ENCODE data around the gene NAV2.

NAV2 gene

GRCh38 chr11:19978668-19979518 lies 266.3 kb downstream of the NAV2 start:
- no peak overlapping the region for H3K9ac ChIP-seq (ENCODE audit: low read depth, low read length)

GRCh38 chr11:19979519-19979845 lies 266.8 kb downstream of the NAV2 start:
- H3K27me3 ChIP-seq (ENCODE audit: control insufficient read depth, insufficient read depth, low read length) = no peaks in the 10 kb centered on the region
- H3K9ac ChIP-seq (ENCODE audit: low read depth, low read length) = no peak overlapping the region
- peaks cover 52% of the 10 kb centered on the region for H3K36me3 ChIP-seq (ENCODE audit: insufficient read depth, low read length)
- H3K4me1 ChIP-seq (ENCODE audit: control insufficient read depth, insufficient read depth, low read length) = peaks cover 45% of the 10 kb centered on the region
- H3K4me3 ChIP-seq (ENCODE audit: low read length) = no peak overlapping the region
- H3K4me2 ChIP-seq (ENCODE audit: low read length) = peak overlapping the region; percentile 1
- H3K9me3 ChIP-seq (replicated peaks; ENCODE audit: low read length) = no peaks in the 10 kb centered on the region

More at GRCh38 chr11:19978668-19979518, 266.3 kb downstream of the NAV2 start:
- peaks cover 45% of the 10 kb centered on the region for H3K4me1 ChIP-seq (ENCODE audit: control insufficient read depth, insufficient read depth, low read length)
- peaks cover 52% of the 10 kb centered on the region for H3K36me3 ChIP-seq (ENCODE audit: insufficient read depth, low read length)
- H3K4me3 ChIP-seq (ENCODE audit: low read length) = no peak overlapping the region
- peak overlapping the region; percentile 1 for H3K4me2 ChIP-seq (ENCODE audit: low read length)
- no peaks in the 10 kb centered on the region for H3K9me3 ChIP-seq (replicated peaks; ENCODE audit: low read length)
- H3K27me3 ChIP-seq (ENCODE audit: control insufficient read depth, insufficient read depth, low read length) = no peaks in the 10 kb centered on the region

GRCh38 chr11:19980388-19980787 lies 267.8 kb downstream of the NAV2 start:
- Histone ChIP-seq H3K9me3 (replicated peaks; ENCODE audit: low read length) (no peaks in the 10 kb centered on the region), H3K9ac (ENCODE audit: low read depth, low read length) (no peak overlapping the region), H3K4me2 (ENCODE audit: low read length) (no peak overlapping the region), H3K4me3 (ENCODE audit: low read length) (no peak overlapping the region), H3K36me3 (ENCODE audit: insufficient read depth, low read length) (peaks cover 60% of the 10 kb centered on the region), H3K27me3 (ENCODE audit: control insufficient read depth, insufficient read depth, low read length) (no peaks in the 10 kb centered on the region), H3K4me1 (ENCODE audit: control insufficient read depth, insufficient read depth, low read length) (peaks cover 45% of the 10 kb centered on the region)

GRCh38 chr11:19980957-19981669 lies 268.5 kb downstream of the NAV2 start:
- peaks cover 67% of the 10 kb centered on the region for H3K36me3 ChIP-seq (ENCODE audit: insufficient read depth, low read length)
- no peaks in the 10 kb centered on the region for H3K27me3 ChIP-seq (ENCODE audit: control insufficient read depth, insufficient read depth, low read length)
- H3K4me2 ChIP-seq (ENCODE audit: low read length) = peak overlapping the region; percentile 17
- H3K4me3 ChIP-seq (ENCODE audit: low read length) = no peak overlapping the region
- peak overlapping the region; percentile 22 for H3K9ac ChIP-seq (ENCODE audit: low read depth, low read length)
- peaks cover 45% of the 10 kb centered on the region for H3K4me1 ChIP-seq (ENCODE audit: control insufficient read depth, insufficient read depth, low read length)
- no peaks in the 10 kb centered on the region for H3K9me3 ChIP-seq (replicated peaks; ENCODE audit: low read length)

- Histone ChIP-seq H3K4me2 (ENCODE audit: low read length) (no peak overlapping the region), H3K9ac (ENCODE audit: low read depth, low read length) (no peak overlapping the region), H3K4me1 (ENCODE audit: control insufficient read depth, insufficient read depth, low read length) (peaks cover 51% of the 10 kb centered on the region), H3K9me3 (replicated peaks; ENCODE audit: low read length) (no peaks in the 10 kb centered on the region), H3K4me3 (ENCODE audit: low read length) (no peak overlapping the region), H3K36me3 (ENCODE audit: insufficient read depth, low read length) (peaks cover 68% of the 10 kb centered on the region), H3K27me3 (ENCODE audit: control insufficient read depth, insufficient read depth, low read length) (no peaks in the 10 kb centered on the region)
These were observed 270.3 kb downstream of the NAV2 start for GRCh38 chr11:19982774-19983495.

GRCh38 chr11:19984048-19984742 lies 271.6 kb downstream of the NAV2 start:
- peaks cover 70% of the 10 kb centered on the region for H3K36me3 ChIP-seq (ENCODE audit: insufficient read depth, low read length)
- no peaks in the 10 kb centered on the region for H3K9me3 ChIP-seq (replicated peaks; ENCODE audit: low read length)
- H3K4me3 ChIP-seq (ENCODE audit: low read length) = no peak overlapping the region
- H3K4me2 ChIP-seq (ENCODE audit: low read length) = no peak overlapping the region
- peaks cover 45% of the 10 kb centered on the region for H3K4me1 ChIP-seq (ENCODE audit: control insufficient read depth, insufficient read depth, low read length)
- no peak overlapping the region for H3K9ac ChIP-seq (ENCODE audit: low read depth, low read length)
- H3K27me3 ChIP-seq (ENCODE audit: control insufficient read depth, insufficient read depth, low read length) = no peaks in the 10 kb centered on the region

- Histone ChIP-seq H3K4me2 (ENCODE audit: low read length) (no peak overlapping the region), H3K4me3 (ENCODE audit: low read length) (no peak overlapping the region), H3K36me3 (ENCODE audit: insufficient read depth, low read length) (peaks cover 70% of the 10 kb centered on the region), H3K4me1 (ENCODE audit: control insufficient read depth, insufficient read depth, low read length) (peaks cover 41% of the 10 kb centered on the region), H3K9ac (ENCODE audit: low read depth, low read length) (no peak overlapping the region), H3K9me3 (replicated peaks; ENCODE audit: low read length) (no peaks in the 10 kb centered on the region), H3K27me3 (ENCODE audit: control insufficient read depth, insufficient read depth, low read length) (no peaks in the 10 kb centered on the region)
These were observed 272.5 kb downstream of the NAV2 start for GRCh38 chr11:19985111-19985510.

- Histone ChIP-seq H3K4me2 (ENCODE audit: low read length) (no peak overlapping the region), H3K9ac (ENCODE audit: low read depth, low read length) (no peak overlapping the region), H3K27me3 (ENCODE audit: control insufficient read depth, insufficient read depth, low read length) (no peaks in the 10 kb centered on the region), H3K9me3 (replicated peaks; ENCODE audit: low read length) (no peaks in the 10 kb centered on the region), H3K4me3 (ENCODE audit: low read length) (no peak overlapping the region), H3K4me1 (ENCODE audit: control insufficient read depth, insufficient read depth, low read length) (peaks cover 25% of the 10 kb centered on the region), H3K36me3 (ENCODE audit: insufficient read depth, low read length) (peaks cover 76% of the 10 kb centered on the region)
These were observed 274.7 kb downstream of the NAV2 start for GRCh38 chr11:19987331-19987801.

GRCh38 chr11:19988598-19988997 lies 276.0 kb downstream of the NAV2 start:
- H3K9ac ChIP-seq (ENCODE audit: low read depth, low read length) = peak overlapping the region; percentile 43
- H3K4me1 ChIP-seq (ENCODE audit: control insufficient read depth, insufficient read depth, low read length) = peaks cover 17% of the 10 kb centered on the region
- peaks cover 86% of the 10 kb centered on the region for H3K36me3 ChIP-seq (ENCODE audit: insufficient read depth, low read length)
- no peaks in the 10 kb centered on the region for H3K27me3 ChIP-seq (ENCODE audit: control insufficient read depth, insufficient read depth, low read length)
- H3K4me2 ChIP-seq (ENCODE audit: low read length) = no peak overlapping the region
- no peaks in the 10 kb centered on the region for H3K9me3 ChIP-seq (replicated peaks; ENCODE audit: low read length)
- H3K4me3 ChIP-seq (ENCODE audit: low read length) = no peak overlapping the region

GRCh38 chr11:19989191-19989590 lies 276.6 kb downstream of the NAV2 start:
- peaks cover 20% of the 10 kb centered on the region for H3K4me1 ChIP-seq (ENCODE audit: control insufficient read depth, insufficient read depth, low read length)
- H3K9me3 ChIP-seq (replicated peaks; ENCODE audit: low read length) = no peaks in the 10 kb centered on the region
- H3K9ac ChIP-seq (ENCODE audit: low read depth, low read length) = peak overlapping the region; percentile 43
- H3K4me3 ChIP-seq (ENCODE audit: low read length) = no peak overlapping the region
- no peak overlapping the region for H3K4me2 ChIP-seq (ENCODE audit: low read length)
- H3K36me3 ChIP-seq (ENCODE audit: insufficient read depth, low read length) = peaks cover 85% of the 10 kb centered on the region
- H3K27me3 ChIP-seq (ENCODE audit: control insufficient read depth, insufficient read depth, low read length) = no peaks in the 10 kb centered on the region

GRCh38 chr11:19992162-19992561 lies 279.5 kb downstream of the NAV2 start:
- Histone ChIP-seq H3K4me2 (ENCODE audit: low read length) (no peak overlapping the region), H3K9me3 (replicated peaks; ENCODE audit: low read length) (no peaks in the 10 kb centered on the region), H3K36me3 (ENCODE audit: insufficient read depth, low read length) (peaks cover 79% of the 10 kb centered on the region), H3K4me1 (ENCODE audit: control insufficient read depth, insufficient read depth, low read length) (peaks cover 42% of the 10 kb centered on the region), H3K9ac (ENCODE audit: low read depth, low read length) (no peak overlapping the region), H3K27me3 (ENCODE audit: control insufficient read depth, insufficient read depth, low read length) (no peaks in the 10 kb centered on the region), H3K4me3 (ENCODE audit: low read length) (no peak overlapping the region)

All from skeletal muscle satellite cell (primary cell).